IMR-90 (cell line): ENCODE results near the gene KYNU. TPM values are rescaled to one million over a fixed set of nuclear protein-coding genes. Genes with fewer than 3 reads are reported as not detected.

Experiments used
- ATAC-seq: fragments of 200-7000 bp; cut with Tn5 transposase; 2 replicates; pipeline ENCODE4 v1.9.1; 2020; ENCODE audit warnings: low read depth, mild to moderate bottlenecking, moderate library complexity
- BruUV-seq: library from RNA; stranded (reverse); fragments of 400-500 nt; replicated peaks from 2 replicates; lab custom pipeline; 2021; lab: Mats Ljungman, UMichigan
- CTCF ChIA-PET: fragments of 300-600 bp; formaldehyde crosslinking; extraction: SDS; loops from one replicate; lab custom pipeline; 2021; ENCODE audit warnings: antibody characterized with exemption; lab: Yijun Ruan, JAX
- POLR2A ChIA-PET: fragments of 300-600 bp; sonication (Branson Sonifier 250); formaldehyde crosslinking; loops from one replicate; lab custom pipeline; 2022; ENCODE audit warnings: antibody characterized with exemption; ENCODE audit not compliant: unreplicated experiment; lab: Charles Lee
- DNase-seq: peaks from one replicate; pipeline ENCODE4 v3.0.0; 2013
- H2AFZ ChIP-seq: replicated peaks from 2 replicates; pipeline ENCODE3; 2013; ENCODE audit warnings: low read length, mild to moderate bottlenecking; ENCODE audit not compliant: poor library complexity
- H2AK5ac ChIP-seq: 2 replicates; pipeline ENCODE4 v1.6.1; 2013; ENCODE audit warnings: low read depth, low read length, inconsistent platforms
- H2AK9ac ChIP-seq: replicated peaks from 2 replicates; pipeline ENCODE3; 2013; ENCODE audit warnings: mild to moderate bottlenecking, low read depth, low read length, moderate library complexity; ENCODE audit not compliant: poor library complexity
- H2BK120ac ChIP-seq: 2 replicates; pipeline ENCODE4 v1.6.1; 2013; ENCODE audit warnings: low read depth, low read length, inconsistent platforms
- H2BK15ac ChIP-seq: 3 replicates; pipeline ENCODE4 v1.6.1; 2013; ENCODE audit warnings: low read depth, low read length, inconsistent platforms
- H2BK20ac ChIP-seq: 2 replicates; pipeline ENCODE4 v1.6.1; 2013; ENCODE audit warnings: low read depth, mild to moderate bottlenecking, inconsistent platforms, low read length, moderate library complexity
- H2BK5ac ChIP-seq: 2 replicates; pipeline ENCODE4 v1.6.1; 2013; ENCODE audit warnings: mild to moderate bottlenecking, low read depth, low read length, inconsistent platforms; ENCODE audit not compliant: poor library complexity, severe bottlenecking
- H3K14ac ChIP-seq: replicated peaks from 2 replicates; pipeline ENCODE4 v1.6.1; 2013; ENCODE audit warnings: low read depth, low read length, inconsistent platforms
- H3K18ac ChIP-seq: 2 replicates; pipeline ENCODE4 v1.6.1; 2013; ENCODE audit warnings: low read depth, low read length, control low read depth
- H3K23ac ChIP-seq: 2 replicates; pipeline ENCODE4 v1.6.1; 2013; ENCODE audit warnings: low read depth, low read length, inconsistent platforms
- H3K27ac ChIP-seq: 2 replicates; pipeline ENCODE4 v1.5.1; 2013; ENCODE audit warnings: mild to moderate bottlenecking, control low read depth, low read length; ENCODE audit not compliant: insufficient read depth
- H3K27me3 ChIP-seq: 2 replicates; pipeline ENCODE4 v1.6.1; 2013; ENCODE audit warnings: low read length; ENCODE audit not compliant: control insufficient read depth, insufficient read depth
- H3K36me3 ChIP-seq: 2 replicates; pipeline ENCODE4 v1.6.1; 2013; ENCODE audit warnings: low read length, mixed read lengths; ENCODE audit not compliant: control insufficient read depth, insufficient read depth
- H3K4ac ChIP-seq: 2 replicates; pipeline ENCODE4 v1.6.1; 2013; ENCODE audit warnings: low read depth, low read length, inconsistent platforms
- H3K4me1 ChIP-seq: 2 replicates; pipeline ENCODE4 v1.6.1; 2013; ENCODE audit warnings: low read length, mixed read lengths; ENCODE audit not compliant: control insufficient read depth, insufficient read depth
- H3K4me2 ChIP-seq: 2 replicates; pipeline ENCODE4 v1.6.1; 2013; ENCODE audit warnings: low read depth, mild to moderate bottlenecking, control low read depth, low read length, moderate library complexity
- H3K4me3 ChIP-seq: 2 replicates; pipeline ENCODE4 v1.5.1; 2013; ENCODE audit warnings: low read depth, mild to moderate bottlenecking, control low read depth, low read length, moderate library complexity; ENCODE audit not compliant: insufficient read depth
- H3K56ac ChIP-seq: 2 replicates; pipeline ENCODE4 v1.6.1; 2013; ENCODE audit warnings: low read length, inconsistent platforms; ENCODE audit not compliant: insufficient read depth; ENCODE audit errors: extremely low read depth
- H3K79me1 ChIP-seq, 2 experiments: 2 replicates each; pipeline ENCODE4 v1.6.1; 2013; ENCODE audit warnings: low read length in 2 of 2, inconsistent platforms in 1 of 2, low read depth in 1 of 2
- H3K9ac ChIP-seq: 2 replicates; pipeline ENCODE4 v1.6.1; 2013; ENCODE audit warnings: low read depth, low read length, control low read depth
- H3K9me1 ChIP-seq: 2 replicates; pipeline ENCODE4 v1.6.1; 2013; ENCODE audit warnings: low read length, inconsistent platforms; ENCODE audit not compliant: insufficient read depth
- H3K9me3 ChIP-seq: 2 replicates; pipeline ENCODE4 v1.6.1; 2013; ENCODE audit warnings: low read length; ENCODE audit not compliant: control insufficient read depth, insufficient read depth
- H4K20me1 ChIP-seq: 2 replicates; pipeline ENCODE4 v1.6.1; 2013; ENCODE audit warnings: low read length, inconsistent platforms; ENCODE audit not compliant: insufficient read depth
- H4K5ac ChIP-seq: 2 replicates; pipeline ENCODE4 v1.6.1; 2013; ENCODE audit warnings: mild to moderate bottlenecking, low read depth, low read length, control low read depth
- H4K8ac ChIP-seq, 2 experiments: 2 replicates each; pipeline ENCODE4 v1.6.1; 2013; ENCODE audit warnings: low read depth in 2 of 2, low read length in 2 of 2, control low read depth in 1 of 2, inconsistent platforms in 1 of 2
- H4K91ac ChIP-seq: 2 replicates; pipeline ENCODE4 v1.6.1; 2013; ENCODE audit warnings: low read depth, low read length, inconsistent platforms; ENCODE audit not compliant: insufficient read depth
- BHLHE40 ChIP-seq: fragments of 150-350 bp; IDR thresholded peaks from 2 replicates; pipeline ENCODE4 v1.6.1; 2016; ENCODE audit warnings: mild to moderate bottlenecking, low read depth, low read length
- CEBPB ChIP-seq: IDR thresholded peaks from 2 replicates; pipeline ENCODE4 v1.6.1; 2012; ENCODE audit warnings: low read depth, low read length, improper control_type of control experiment
- CHD1 ChIP-seq: IDR thresholded peaks from 2 replicates; pipeline ENCODE4 v1.6.1; 2012; ENCODE audit warnings: low read depth, low read length, improper control_type of control experiment
- CTCF ChIP-seq: conservative IDR thresholded peaks from 2 replicates; pipeline ENCODE4 v1.5.1; 2012; ENCODE audit warnings: mild to moderate bottlenecking, low read depth, low read length, improper control_type of control experiment
- ELK1 ChIP-seq: fragments of 150-350 bp; IDR thresholded peaks from 2 replicates; pipeline ENCODE4 v1.6.1; 2016; ENCODE audit warnings: low read depth, mild to moderate bottlenecking, low read length, moderate library complexity, borderline replicate concordance
- FOS ChIP-seq: fragments of 150-350 bp; IDR thresholded peaks from 2 replicates; pipeline ENCODE4 v1.6.1; 2016; ENCODE audit warnings: low read depth, low read length
- MAZ ChIP-seq: IDR thresholded peaks from 2 replicates; pipeline ENCODE4 v1.6.1; 2012; ENCODE audit warnings: low read depth, mild to moderate bottlenecking, low read length, improper control_type of control experiment, moderate library complexity, borderline replicate concordance
- MXI1 ChIP-seq: IDR thresholded peaks from 2 replicates; pipeline ENCODE4 v1.6.1; 2012; ENCODE audit warnings: low read depth, mild to moderate bottlenecking, low read length, moderate library complexity, borderline replicate concordance
- NFE2L2 ChIP-seq: fragments of 150-350 bp; IDR thresholded peaks from 2 replicates; pipeline ENCODE4 v1.6.1; 2016; ENCODE audit warnings: low read depth, mild to moderate bottlenecking, low read length
- RAD21 ChIP-seq: IDR thresholded peaks from 2 replicates; pipeline ENCODE4 v1.6.1; 2012; ENCODE audit warnings: low read length, improper control_type of control experiment
- RCOR1 ChIP-seq: IDR thresholded peaks from 2 replicates; pipeline ENCODE4 v1.6.1; 2012; ENCODE audit warnings: mild to moderate bottlenecking, low read length, improper control_type of control experiment; ENCODE audit not compliant: insufficient replicate concordance
- SMC3 ChIP-seq: fragments of 150-350 bp; IDR thresholded peaks from 2 replicates; pipeline ENCODE4 v1.6.1; 2016; ENCODE audit warnings: low read depth, mild to moderate bottlenecking, antibody characterized with exemption, low read length, moderate library complexity
- WGBS, 2 experiments: methylation state at CpG; one replicate each; pipeline versions ENCODE4 v1.1.5 to v1.1.7; 2013; ENCODE audit warnings: missing lambda C conversion rate in 2 of 2; ENCODE audit not compliant: insufficient read length in 1 of 2; ENCODE audit errors: extremely low coverage in 2 of 2; 5-methylcytosine and 5-hydroxymethylcytosine counted together
- dilution Hi-C: fragments of 300-500 bp; cut with HindIII; formaldehyde crosslinking; loops from one replicate; pipeline ENCODE4 v1.14.3; 2018; ENCODE audit warnings: low sequenced_read_pairs; ENCODE audit not compliant: unreplicated experiment
- in situ Hi-C: fragments of 300-500 bp; cut with MboI; formaldehyde crosslinking; loops from 3 replicates; pipeline ENCODE4 v1.14.3; 2019; ENCODE audit warnings: low sequenced_read_pairs, inconsistent platforms, mixed read lengths
- intact Hi-C: fragments of 100-400 bp; cut with micrococcal nuclease; formaldehyde crosslinking; loops from 2 replicates; pipeline ENCODE4 v1.10.0; 2022
- polyA plus RNA-seq, 3 experiments: library from polyadenylated mRNA; depleted of rRNA; stranded (reverse); fragments of >200 nt; gene quantifications; 2 replicates each; pipeline ENCODE4 v1.2.3, GENCODE V29; 2012; ENCODE audit warnings: low replicate concordance in 1 of 3
- total RNA-seq: library from RNA; depleted of rRNA; stranded (reverse); fragments of >200 nt; gene quantifications from 2 replicates; pipeline ENCODE4 v1.2.3, GENCODE V29; 2012

Gene KYNU
- total and polyA plus RNA-seq, 2 of the 4 experiments (the other 2 are of a cell fraction): 0.75 to 2.9 TPM

GRCh38 chr2:142980246-142981068 lies 103.0 kb downstream of the KYNU start (continued):
- TF ChIP-seq SMC3 (peak; percentile 56), CEBPB (no peak)

- in situ Hi-C loops: loop anchor here (5.0 to 10.0 kb wide), 2 partner anchors 299 to 796 kb away; no protein-coding TSS in a partner anchor
- no peak for TF ChIP-seq SMC3
- no peak for TF ChIP-seq RCOR1
- no peak for TF ChIP-seq MAZ
- TF ChIP-seq NFE2L2: no peak
- TF ChIP-seq MXI1: no peak
- TF ChIP-seq CTCF: no peak
- TF ChIP-seq ELK1: no peak
- TF ChIP-seq CHD1: no peak
- TF ChIP-seq FOS: no peak
- no peak for TF ChIP-seq CEBPB
- no peak for TF ChIP-seq RAD21
- no peak for TF ChIP-seq BHLHE40
Observed at GRCh38 chr2:142981069-142981378, 103.6 kb downstream of the KYNU start.

More at GRCh38 chr2:142981069-142981378, 103.6 kb downstream of the KYNU start:
- ATAC-seq (no peak), DNase-seq (no peak)
- Histone ChIP-seq H3K79me1 (no peaks in the 10 kb centered on the region), H4K91ac (no peak overlapping the region), H2BK20ac (no peak overlapping the region), H4K5ac (no peak overlapping the region), H3K27ac (no peak overlapping the region), H2BK5ac (no peak overlapping the region), H3K4me1 (no peaks in the 10 kb centered on the region), H3K4ac (no peak overlapping the region), H3K9me1 (no peaks in the 10 kb centered on the region), H3K9me3 (no peaks in the 10 kb centered on the region), H3K27me3 (no peaks in the 10 kb centered on the region), H2AK9ac (no peak overlapping the region), H3K36me3 (no peaks in the 10 kb centered on the region), H3K56ac (no peak overlapping the region), H2AFZ (no peak overlapping the region), H3K18ac (no peak overlapping the region), H4K8ac (no peak overlapping the region), H3K14ac (no peak overlapping the region), H3K23ac (no peak overlapping the region), H4K20me1 (no peaks in the 10 kb centered on the region), H3K9ac (no peak overlapping the region), H2BK15ac (no peak overlapping the region), H2BK120ac (no peak overlapping the region), H3K4me2 (no peak overlapping the region), H3K4me3 (no peak overlapping the region), H2AK5ac (no peak overlapping the region)
- intact Hi-C loops: loop anchor here (5.0 kb wide), 1 partner anchor 104 kb away; the partner anchor contains the start of gene KYNU
- POLR2A ChIA-PET: no interaction called here
- WGBS, 2 experiments: no CpG with 5 or more reads among the region's 1 CpG
- CTCF ChIA-PET: interaction anchor here (0.7 to 2.3 kb wide), 3 partner anchors 16 to 298 kb away, joined by 4 to 17 read pairs (median 7); no protein-coding TSS in a partner anchor
- dilution Hi-C loops: no loop called here
- no TSS peak for BruUV-seq
